ENCODE measurements around the gene OTOP3.
"Not testable (repeated sequence)": the region's sequence is repeated elsewhere in the genome, so short reads cannot be mapped to it uniquely, and the experiment has no call there.

Gene OTOP3

DNA sequence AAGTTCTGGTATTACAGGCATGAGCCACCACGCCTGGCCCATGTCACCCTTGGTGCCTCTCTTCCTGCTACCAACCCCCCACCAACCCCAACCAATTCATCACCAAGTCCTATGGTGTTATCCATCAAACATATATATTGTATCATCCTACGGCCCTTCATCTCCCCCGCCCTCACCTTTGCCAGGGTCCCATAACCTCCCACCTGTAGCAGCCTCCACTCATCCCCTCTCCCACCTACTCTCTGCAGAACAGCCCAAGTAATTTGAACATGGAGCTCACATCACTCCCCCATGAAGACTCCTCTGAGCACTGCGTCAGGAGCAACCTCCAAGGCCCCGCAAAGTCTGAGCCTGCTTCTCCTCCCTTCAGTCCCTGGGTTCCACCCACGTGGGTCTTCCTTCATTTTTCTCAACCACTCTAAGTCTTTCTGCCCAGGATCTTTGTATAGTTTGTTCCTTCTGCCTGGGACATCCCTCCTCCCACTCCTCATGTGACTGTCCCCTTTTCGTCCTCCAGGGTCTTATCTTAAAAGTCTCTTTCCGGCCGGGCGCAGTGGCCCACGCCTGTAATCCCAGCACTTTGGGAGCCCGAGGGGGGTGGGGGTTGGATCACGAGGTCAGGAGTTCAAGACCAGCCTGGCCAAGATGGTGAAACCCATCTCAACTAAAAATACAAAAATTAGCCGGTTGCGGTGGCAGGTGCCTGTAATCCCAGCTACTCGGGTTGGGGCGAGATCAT, 43.9 kb downstream of the OTOP3 start:
- in situ Hi-C loops (cut with MboI; ENCODE audit: low sequenced_read_pairs), result no loop called here

DNA sequence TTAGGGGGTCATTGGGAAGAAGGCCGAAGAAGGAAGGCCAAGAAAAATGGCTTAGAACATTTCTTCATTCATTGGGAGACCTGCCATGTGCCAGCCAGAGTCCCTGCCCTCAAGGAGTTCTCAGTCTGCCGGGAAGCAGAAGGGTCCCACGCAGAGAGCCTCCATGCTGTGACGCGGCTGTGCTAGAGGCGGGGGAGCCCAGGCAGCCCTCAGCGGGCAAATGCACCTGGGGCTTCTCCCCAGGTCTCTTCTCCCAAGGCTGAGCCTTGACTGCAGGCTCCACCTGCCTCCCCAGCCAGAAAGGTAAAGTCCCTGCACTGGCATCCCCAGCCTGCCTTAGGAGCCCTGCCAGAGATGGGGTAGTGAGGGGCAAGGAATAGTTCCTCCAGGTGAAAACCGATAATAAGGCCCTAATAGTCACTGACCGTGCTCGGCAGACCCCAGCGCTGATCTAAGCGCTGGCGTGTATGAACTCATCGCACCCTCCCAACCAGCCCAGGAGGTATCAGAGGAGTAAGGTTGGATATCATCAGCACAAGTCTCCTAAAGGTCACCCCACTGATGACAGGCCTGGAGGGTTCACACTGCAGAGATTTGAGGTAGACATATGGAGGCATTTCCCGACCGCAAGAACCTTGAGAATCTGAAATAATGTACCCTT, 45.8 kb downstream of the OTOP3 start:
- in situ Hi-C loops (cut with MboI; ENCODE audit: low sequenced_read_pairs), result no loop called here

DNA sequence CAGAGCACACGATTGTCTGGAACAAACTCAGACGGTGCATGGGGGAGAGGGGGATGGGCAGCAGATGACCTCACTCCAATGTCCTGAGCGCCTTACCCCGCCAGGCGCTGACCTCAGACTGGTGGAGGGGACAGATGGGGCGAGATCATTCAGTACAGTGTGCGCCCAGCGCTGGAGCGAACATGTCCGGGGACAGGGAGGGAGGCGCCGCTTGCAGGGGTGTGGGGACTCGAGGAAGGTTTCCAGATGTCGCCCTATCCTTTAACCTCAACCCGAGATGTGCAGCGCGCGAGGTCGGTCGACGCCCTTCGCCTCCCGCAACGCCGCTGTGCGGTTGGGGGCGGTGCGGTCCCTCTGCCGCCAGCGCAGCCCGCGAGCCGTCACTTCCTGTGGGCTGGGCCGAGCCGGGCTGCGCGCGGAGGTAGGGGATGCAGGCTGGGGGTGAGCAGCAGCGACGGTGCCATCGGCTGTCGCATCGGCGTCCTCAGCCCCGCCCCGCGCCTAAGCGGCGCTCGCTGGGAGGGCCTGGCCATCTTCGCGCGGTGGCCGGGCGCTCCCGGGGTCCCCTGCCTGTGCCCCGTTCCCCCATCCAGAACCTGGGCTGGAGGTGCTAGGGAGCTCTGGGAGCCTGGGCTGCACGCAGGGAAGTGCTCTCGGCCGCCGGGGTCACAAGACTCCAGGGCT, 46.4 kb downstream of the OTOP3 start:
- in situ Hi-C loops (cut with MboI; ENCODE audit: low sequenced_read_pairs), result no loop called here

- in situ Hi-C loops (cut with MboI; ENCODE audit: low sequenced_read_pairs), result not testable (repeated sequence)
These were observed 47.1 kb downstream of the OTOP3 start for GRCh38 chr17:74982663-74983313.

DNA sequence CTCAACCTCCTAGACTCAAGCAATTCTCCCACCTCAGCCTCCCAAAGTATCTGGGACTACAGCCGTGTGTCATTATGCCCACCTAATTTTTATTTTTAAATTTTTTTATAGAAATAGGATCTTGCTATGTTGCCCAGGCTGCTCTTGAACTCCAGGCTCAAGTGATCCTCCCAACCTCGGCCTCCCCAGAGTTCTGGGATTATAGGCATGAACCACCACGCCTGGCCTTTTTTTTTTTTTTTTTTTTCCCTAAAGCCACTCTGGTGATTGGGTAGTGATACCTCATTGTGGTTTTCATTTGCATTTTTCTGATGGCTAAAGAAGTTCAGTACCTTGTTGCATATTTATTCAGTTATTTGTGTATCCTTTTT, 50.5 kb downstream of the OTOP3 start:
- in situ Hi-C loops (cut with MboI; ENCODE audit: low sequenced_read_pairs), result no loop called here

DNA sequence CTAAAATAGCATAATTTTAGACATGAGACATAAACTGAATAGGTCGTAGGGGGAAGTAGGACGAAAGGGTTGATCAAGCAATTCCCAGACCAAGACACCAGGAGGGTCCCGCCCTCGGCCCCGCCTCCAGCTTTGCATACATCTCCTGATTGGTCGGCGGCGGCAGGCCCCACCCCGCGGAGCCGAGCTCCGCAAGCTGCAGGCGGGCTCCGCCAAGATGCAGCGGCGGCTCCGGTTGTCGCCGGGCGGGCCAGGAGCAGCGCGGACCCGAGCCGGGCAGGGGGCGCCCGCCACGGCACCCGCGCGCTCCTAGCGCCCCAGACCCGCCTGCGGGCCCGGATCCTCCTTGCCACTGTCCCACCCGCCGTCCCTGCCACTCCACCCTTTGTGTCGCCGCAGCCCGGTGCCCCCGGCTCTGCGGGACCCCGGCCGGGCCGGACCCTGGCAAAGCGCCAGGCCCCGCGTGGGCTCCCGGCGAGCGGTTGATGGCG, 51.8 kb downstream of the OTOP3 start, which contains the start of gene CDR2L:
Gene CDR2L (plus strand): TSS at position 215 of the 491 bp plus-strand sequence. CDS start 412 bp downstream, outside the sequence.
- in situ Hi-C loops (cut with MboI; ENCODE audit: low sequenced_read_pairs), result no loop called here

- in situ Hi-C loops (cut with MboI; ENCODE audit: low sequenced_read_pairs), result no loop called here
These were observed 52.4 kb downstream of the OTOP3 start for GRCh38 chr17:74987909-74988711.

- in situ Hi-C loops (cut with MboI; ENCODE audit: low sequenced_read_pairs), result no loop called here
These were observed 54.9 kb downstream of the OTOP3 start for GRCh38 chr17:74990581-74991105.

GRCh38 chr17:74992223-74992622, 56.5 kb downstream of the OTOP3 start:
- in situ Hi-C loops (cut with MboI; ENCODE audit: low sequenced_read_pairs), result no loop called here

DNA sequence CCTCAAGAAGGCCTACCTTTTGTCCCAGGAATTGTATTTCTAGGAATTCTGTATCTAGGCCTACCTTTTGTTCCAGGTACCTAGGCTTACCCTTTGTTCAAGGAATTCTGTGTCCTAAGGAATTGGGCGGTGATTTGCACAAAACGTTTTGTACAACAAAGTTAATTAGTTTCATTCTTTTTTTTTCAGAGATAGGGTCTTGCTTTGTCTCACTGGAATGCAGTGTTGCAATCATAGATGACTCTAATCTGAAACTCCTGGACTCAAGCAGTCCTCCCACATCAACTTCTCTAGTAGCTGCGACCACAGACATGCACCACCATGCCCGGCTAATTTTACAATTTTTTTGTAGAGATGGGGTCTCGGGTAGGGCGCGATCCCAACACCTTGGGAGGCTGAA, 58.7 kb downstream of the OTOP3 start:
- in situ Hi-C loops (cut with MboI; ENCODE audit: low sequenced_read_pairs), result no loop called here

GRCh38 chr17:74995847-74996246, 60.1 kb downstream of the OTOP3 start:
- in situ Hi-C loops (cut with MboI; ENCODE audit: low sequenced_read_pairs), result no loop called here

- in situ Hi-C loops (cut with MboI; ENCODE audit: low sequenced_read_pairs), result no loop called here
These were observed 63.1 kb downstream of the OTOP3 start for GRCh38 chr17:74998783-74999182.

DNA sequence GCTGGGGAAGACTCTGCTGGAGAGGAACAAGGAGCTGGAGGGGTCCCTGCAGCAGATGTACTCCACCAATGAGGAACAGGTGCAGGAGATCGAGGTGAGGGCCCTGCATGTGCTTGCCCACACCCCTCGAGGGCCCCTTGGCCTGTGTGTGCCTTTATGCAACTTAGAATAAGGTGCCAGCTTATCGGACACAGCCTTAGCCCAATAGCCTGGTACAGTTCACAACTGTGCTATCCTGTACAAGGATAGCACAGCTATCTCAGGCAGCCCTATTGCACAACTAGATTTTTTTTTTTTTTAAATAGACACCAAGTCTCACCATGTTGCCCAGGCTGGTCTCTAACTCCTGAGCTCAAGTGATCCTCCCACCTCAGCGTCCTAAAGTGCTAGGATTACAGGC, 63.8 kb downstream of the OTOP3 start:
- in situ Hi-C loops (cut with MboI; ENCODE audit: low sequenced_read_pairs), result no loop called here

Data from HL-60/S4 treated with phorbol 12-myristate 13-acetate at 8.2 ng/mL for 4 days and 3 days (cell line).